ENCODE measurements around the gene TMPRSS13. TPM values are rescaled to one million over a fixed set of nuclear protein-coding genes. Genes with fewer than 3 reads are reported as not detected.

Gene TMPRSS13
- total RNA-seq, 4 donors from 2014 or later = 0.60 to 1.7 TPM; not detected in 2

GRCh38 chr11:117862753-117863152 lies 66.4 kb downstream of the TMPRSS13 start:
- Histone ChIP-seq H3K4me3 (no peak overlapping the region), H3K9me3 (no peaks in the 10 kb centered on the region), H3K27me3 (no peaks in the 10 kb centered on the region), H3K27ac (peak overlapping the region in 2 of 4 donors; percentile 16 to 66), H3K4me1 (peaks cover 0 to 10% (median 3%) of the 10 kb centered on the region in 4 donors), H3K36me3 (no peaks in the 10 kb centered on the region)
- TF ChIP-seq CTCF (IDR thresholded peaks at IDR 0.05) (no peak), EP300 (IDR thresholded peaks at IDR 0.05) (no peak), POLR2A (IDR thresholded peaks at IDR 0.05) (no peak)
- WGBS, 2 donors = 83 to 93% methylated on average over 1 of the region's 1 CpG
- DNase-seq (ENCODE audit: low spot score in 2 of 2) = no peak

- H3K9me3 ChIP-seq = no peaks in the 10 kb centered on the region
- no peak overlapping the region for H3K4me3 ChIP-seq
- WGBS, 2 donors = 50% methylated on average over 11 to 12 of the region's 12 CpGs
- peak overlapping the region; percentile 16 to 66 (median 19) for H3K27ac ChIP-seq
- no peaks in the 10 kb centered on the region for H3K27me3 ChIP-seq
- no peaks in the 10 kb centered on the region for H3K36me3 ChIP-seq
- TF ChIP-seq POLR2A (IDR thresholded peaks at IDR 0.05) (no peak), CTCF (IDR thresholded peaks at IDR 0.05) (no peak), EP300 (IDR thresholded peaks at IDR 0.05) (no peak)
- H3K4me1 ChIP-seq = peaks cover 0 to 10% (median 3%) of the 10 kb centered on the region in 4 donors
- DNase-seq (ENCODE audit: low spot score in 2 of 2) = no peak
These were observed 67.0 kb downstream of the TMPRSS13 start for GRCh38 chr11:117862019-117862725.

- no peaks in the 10 kb centered on the region for H3K9me3 ChIP-seq
- no peak for TF ChIP-seq POLR2A (IDR thresholded peaks at IDR 0.05)
- no peak for TF ChIP-seq CTCF (IDR thresholded peaks at IDR 0.05)
- no peak for TF ChIP-seq EP300 (IDR thresholded peaks at IDR 0.05)
- H3K27ac ChIP-seq = peak overlapping the region in 3 of 4 donors; percentile 16 to 66 (median 19)
- H3K36me3 ChIP-seq = no peaks in the 10 kb centered on the region
- no peaks in the 10 kb centered on the region for H3K27me3 ChIP-seq
- no peak overlapping the region for H3K4me3 ChIP-seq
- peaks cover 0 to 10% (median 3%) of the 10 kb centered on the region in 4 donors for H3K4me1 ChIP-seq
- 35 to 40% methylated on average over 13 of the region's 13 CpGs for WGBS, 2 donors
- no peak for DNase-seq (ENCODE audit: low spot score in 2 of 2)
These were observed 67.8 kb downstream of the TMPRSS13 start for GRCh38 chr11:117861151-117862018.

- H3K4me1 ChIP-seq = peaks cover 0 to 10% (median 3%) of the 10 kb centered on the region in 4 donors
These were observed 69.1 kb downstream of the TMPRSS13 start for GRCh38 chr11:117860139-117860538.

More at GRCh38 chr11:117860139-117860538, 69.1 kb downstream of the TMPRSS13 start:
- TF ChIP-seq CTCF (IDR thresholded peaks at IDR 0.05) (no peak), POLR2A (IDR thresholded peaks at IDR 0.05) (no peak), EP300 (IDR thresholded peaks at IDR 0.05) (no peak)
- Histone ChIP-seq H3K27me3 (no peaks in the 10 kb centered on the region), H3K4me3 (no peak overlapping the region), H3K27ac (no peak overlapping the region), H3K36me3 (no peaks in the 10 kb centered on the region), H3K9me3 (no peaks in the 10 kb centered on the region)
- no peak for DNase-seq (ENCODE audit: low spot score in 2 of 2)
- WGBS, 2 donors = 82 to 85% methylated on average over 6 of the region's 6 CpGs
